Neuronal stem cell (in vitro differentiated cells): ENCODE measurements around the gene ANO3.

ENCODE experiments used
- DNase-seq: peaks from one replicate; pipeline ENCODE4 v3.0.0-alpha.2; 2013; ENCODE audit warnings: low spot score
- H2AFZ ChIP-seq: one replicate; pipeline ENCODE4 v1.6.1; 2013; ENCODE audit warnings: mild to moderate bottlenecking, low read length, inconsistent platforms
- H2AK5ac ChIP-seq: 2 replicates; pipeline ENCODE4 v1.6.1; 2013; ENCODE audit warnings: low read depth, mild to moderate bottlenecking, inconsistent platforms, low read length, moderate library complexity, mixed read lengths
- H2BK120ac ChIP-seq: 2 replicates; pipeline ENCODE4 v1.6.1; 2013; ENCODE audit warnings: low read depth, mild to moderate bottlenecking, inconsistent platforms, low read length, moderate library complexity, mixed read lengths
- H2BK12ac ChIP-seq: one replicate; pipeline ENCODE4 v1.6.1; 2013; ENCODE audit warnings: low read length, inconsistent platforms
- H2BK15ac ChIP-seq: 2 replicates; pipeline ENCODE4 v1.6.1; 2013; ENCODE audit warnings: mild to moderate bottlenecking, low read length, inconsistent platforms, mixed read lengths
- H2BK5ac ChIP-seq: one replicate; pipeline ENCODE4 v1.6.1; 2013; ENCODE audit warnings: inconsistent platforms, mild to moderate bottlenecking, low read length, moderate library complexity
- H3K14ac ChIP-seq: one replicate; pipeline ENCODE4 v1.6.1; 2013; ENCODE audit warnings: low read length, inconsistent platforms
- H3K18ac ChIP-seq: 2 replicates; pipeline ENCODE4 v1.6.1; 2013; ENCODE audit warnings: low read length, inconsistent platforms
- H3K23ac ChIP-seq: 2 replicates; pipeline ENCODE4 v1.6.1; 2013; ENCODE audit warnings: low read depth, mild to moderate bottlenecking, mixed read lengths, low read length, inconsistent platforms; ENCODE audit not compliant: poor library complexity
- H3K27ac ChIP-seq: replicated peaks from 3 replicates; pipeline ENCODE4 v1.5.1; 2013; ENCODE audit warnings: low read length, inconsistent platforms
- H3K27me3 ChIP-seq, 3 experiments: 2 replicates each; pipeline ENCODE4 v1.6.1; 2013; ENCODE audit warnings: low read length in 3 of 3, mild to moderate bottlenecking in 2 of 3, inconsistent platforms in 1 of 3, low read depth in 1 of 3, mixed read lengths in 1 of 3, moderate library complexity in 1 of 3; ENCODE audit not compliant: control insufficient read depth in 3 of 3, insufficient read depth in 3 of 3
- H3K36me3 ChIP-seq, 2 donors: replicated peaks in 1 of 2; 2 replicates each; pipeline ENCODE4 v1.6.1; 2013; ENCODE audit warnings: low read length in 2 of 2; ENCODE audit not compliant: control insufficient read depth in 2 of 2, insufficient read depth in 2 of 2
- H3K4ac ChIP-seq: 2 replicates; pipeline ENCODE4 v1.6.1; 2013; ENCODE audit warnings: inconsistent platforms, mild to moderate bottlenecking, low read length, moderate library complexity
- H3K4me1 ChIP-seq, 2 donors: 1 replicate in 1 of 2; 2 replicates in 1 of 2; pipeline ENCODE4 v1.6.1; 2013; ENCODE audit warnings: low read length in 2 of 2, low read depth in 1 of 2; ENCODE audit not compliant: control insufficient read depth in 2 of 2, insufficient read depth in 1 of 2
- H3K4me2 ChIP-seq: one replicate; pipeline ENCODE4 v1.6.1; 2013; ENCODE audit warnings: mild to moderate bottlenecking, low read length, inconsistent platforms; ENCODE audit not compliant: insufficient read depth, poor library complexity, severe bottlenecking
- H3K4me3 ChIP-seq, 2 donors: 2 replicates each; pipeline ENCODE4 v1.5.1; 2013; ENCODE audit warnings: low read length in 2 of 2, mild to moderate bottlenecking in 2 of 2, inconsistent platforms in 1 of 2, moderate library complexity in 1 of 2
- H3K79me1 ChIP-seq: one replicate; pipeline ENCODE4 v1.6.1; 2013; ENCODE audit warnings: low read depth, mild to moderate bottlenecking, inconsistent platforms, low read length, moderate library complexity
- H3K9ac ChIP-seq: one replicate; pipeline ENCODE4 v1.6.1; 2013; ENCODE audit warnings: mild to moderate bottlenecking, low read depth, low read length, inconsistent platforms; ENCODE audit not compliant: poor library complexity
- H3K9me3 ChIP-seq, 2 donors: replicated peaks in 1 of 2; 2 replicates each; pipeline versions ENCODE3 to v1.6.1; 2013; ENCODE audit warnings: low read length in 2 of 2, mild to moderate bottlenecking in 2 of 2, inconsistent platforms in 1 of 2, low read depth in 1 of 2, mixed read lengths in 1 of 2, moderate library complexity in 1 of 2; ENCODE audit not compliant: control insufficient read depth in 2 of 2, insufficient read depth in 1 of 2
- H4K8ac ChIP-seq: one replicate; pipeline ENCODE4 v1.6.1; 2013; ENCODE audit warnings: low read depth, mild to moderate bottlenecking, inconsistent platforms, low read length, moderate library complexity
- H4K91ac ChIP-seq: one replicate; pipeline ENCODE4 v1.6.1; 2013; ENCODE audit warnings: low read length, low read depth, mild to moderate bottlenecking, inconsistent platforms; ENCODE audit not compliant: poor library complexity
- WGBS, 2 donors: extraction: QIAGEN DNeasy Blood & Tissue Kit; methylation state at CpG; one replicate each; pipeline ENCODE4 v1.1.7; 2013; ENCODE audit warnings: missing lambda C conversion rate in 2 of 2, mixed read lengths in 1 of 2; ENCODE audit not compliant: insufficient read length in 2 of 2, insufficient replicate concordance in 1 of 2; ENCODE audit errors: extremely low coverage in 2 of 2; 5-methylcytosine and 5-hydroxymethylcytosine counted together

The ANO3 gene

GRCh38 chr11:26704249-26704648 is 372.3 kb downstream of the ANO3 start:
- Histone ChIP-seq H3K23ac (no peak overlapping the region), H3K4me3 (no peak overlapping the region), H3K18ac (no peak overlapping the region), H2BK5ac (no peak overlapping the region), H4K8ac (no peak overlapping the region), H3K4me2 (no peak overlapping the region), H3K14ac (no peak overlapping the region), H3K4me1 (no peaks in the 10 kb centered on the region), H2AK5ac (no peak overlapping the region), H2BK120ac (no peak overlapping the region), H3K36me3 (no peaks in the 10 kb centered on the region), H3K27ac (no peak overlapping the region), H2AFZ (no peak overlapping the region), H3K27me3 (no peaks in the 10 kb centered on the region), H2BK15ac (no peak overlapping the region), H3K9ac (no peak overlapping the region), H3K9me3 (no peaks in the 10 kb centered on the region), H4K91ac (no peak overlapping the region), H2BK12ac (no peak overlapping the region), H3K4ac (no peak overlapping the region), H3K79me1 (no peaks in the 10 kb centered on the region)
- no peak for DNase-seq
- WGBS, 2 donors, result no CpG with 5 or more reads among the region's 1 CpG

DNA sequence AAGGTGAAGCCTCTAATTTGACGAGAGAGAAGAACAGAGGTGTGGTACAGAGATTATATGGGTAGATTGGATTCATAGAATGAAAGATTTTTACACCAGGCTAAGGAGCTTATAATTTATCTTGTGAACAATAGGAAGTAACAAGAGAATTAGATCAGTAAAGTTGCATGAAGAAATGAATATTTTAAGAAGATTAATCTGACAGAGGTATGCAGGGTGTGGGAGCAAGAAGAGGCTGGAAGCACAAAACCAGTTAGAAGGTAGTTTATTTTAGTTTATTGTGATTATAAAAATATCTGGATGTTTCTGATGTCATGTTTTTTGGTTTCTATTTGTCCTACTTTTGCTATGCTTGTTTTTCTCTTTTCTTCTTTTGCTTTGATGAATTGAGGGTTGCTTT is 374.3 kb downstream of the ANO3 start:
- H3K9ac ChIP-seq, result no peak overlapping the region
- H2BK120ac ChIP-seq, result no peak overlapping the region
- H3K23ac ChIP-seq, result no peak overlapping the region
- H3K4ac ChIP-seq, result no peak overlapping the region
- no peak overlapping the region for H4K8ac ChIP-seq
- no peaks in the 10 kb centered on the region for H3K27me3 ChIP-seq
- H3K27ac ChIP-seq, result no peak overlapping the region
- H2AFZ ChIP-seq, result no peak overlapping the region
- H2BK5ac ChIP-seq, result no peak overlapping the region
- no peak overlapping the region for H3K4me3 ChIP-seq
- no peak overlapping the region for H3K14ac ChIP-seq
- no peaks in the 10 kb centered on the region for H3K4me1 ChIP-seq
- no peak overlapping the region for H3K4me2 ChIP-seq
- no peaks in the 10 kb centered on the region for H3K9me3 ChIP-seq
- no peak overlapping the region for H2BK12ac ChIP-seq
- no peak overlapping the region for H2AK5ac ChIP-seq
- no peaks in the 10 kb centered on the region for H3K79me1 ChIP-seq
- DNase-seq, result no peak
- no peak overlapping the region for H3K18ac ChIP-seq
- no CpG with 5 or more reads among the region's 1 CpG for WGBS, 2 donors
- no peak overlapping the region for H2BK15ac ChIP-seq
- H4K91ac ChIP-seq, result no peak overlapping the region
- no peaks in the 10 kb centered on the region for H3K36me3 ChIP-seq

DNA sequence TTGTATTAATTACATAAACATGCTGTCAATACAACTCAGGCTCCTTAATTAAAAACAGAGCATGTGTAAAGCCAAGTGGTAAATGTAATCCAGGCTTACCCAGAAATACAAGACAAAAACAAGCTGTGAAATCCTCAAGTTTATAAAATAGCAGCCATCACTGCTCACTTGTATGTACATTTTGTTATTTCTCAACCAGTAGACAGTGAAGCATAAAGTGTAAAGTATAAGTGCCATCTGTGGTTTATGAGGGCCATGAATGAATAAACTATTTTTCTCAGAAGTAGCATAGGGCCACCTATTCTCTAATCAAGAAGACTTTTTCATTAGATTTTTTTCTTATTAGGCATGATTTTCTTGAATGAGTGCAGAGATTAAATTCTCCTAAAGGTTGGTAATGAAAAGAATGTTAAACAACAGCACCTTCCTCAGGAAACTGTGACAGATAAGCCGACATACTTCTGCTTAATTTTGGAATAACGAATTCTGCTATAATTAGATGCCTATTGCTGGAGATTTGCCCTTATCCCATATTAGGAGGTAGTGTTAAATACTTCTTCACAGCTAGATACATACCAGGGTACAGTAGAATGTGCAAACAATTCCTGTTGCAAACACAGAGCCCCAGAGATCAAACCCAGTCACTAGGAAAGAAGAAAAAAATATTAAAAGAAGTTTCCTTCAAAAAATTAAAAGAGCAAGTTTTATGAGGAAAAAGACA is 377.0 kb downstream of the ANO3 start:
- H3K36me3 ChIP-seq, result no peaks in the 10 kb centered on the region
- no peak overlapping the region for H4K8ac ChIP-seq
- H3K79me1 ChIP-seq, result no peaks in the 10 kb centered on the region
- no peak overlapping the region for H3K4me2 ChIP-seq
- no peak overlapping the region for H3K9ac ChIP-seq
- no peak overlapping the region for H3K27ac ChIP-seq
- H3K18ac ChIP-seq, result no peak overlapping the region
- DNase-seq, result no peak
- no peak overlapping the region for H2BK15ac ChIP-seq
- H3K14ac ChIP-seq, result no peak overlapping the region
- H3K9me3 ChIP-seq, result no peaks in the 10 kb centered on the region
- WGBS, 2 donors, result no CpG with 5 or more reads among the region's 2 CpGs
- no peak overlapping the region for H2BK12ac ChIP-seq
- no peak overlapping the region for H2AFZ ChIP-seq
- no peaks in the 10 kb centered on the region for H3K4me1 ChIP-seq
- no peak overlapping the region for H4K91ac ChIP-seq
- H2BK5ac ChIP-seq, result no peak overlapping the region
- no peak overlapping the region for H3K4me3 ChIP-seq
- no peak overlapping the region for H2BK120ac ChIP-seq
- H3K23ac ChIP-seq, result no peak overlapping the region
- H3K27me3 ChIP-seq, result no peaks in the 10 kb centered on the region
- no peak overlapping the region for H3K4ac ChIP-seq
- no peak overlapping the region for H2AK5ac ChIP-seq

DNA sequence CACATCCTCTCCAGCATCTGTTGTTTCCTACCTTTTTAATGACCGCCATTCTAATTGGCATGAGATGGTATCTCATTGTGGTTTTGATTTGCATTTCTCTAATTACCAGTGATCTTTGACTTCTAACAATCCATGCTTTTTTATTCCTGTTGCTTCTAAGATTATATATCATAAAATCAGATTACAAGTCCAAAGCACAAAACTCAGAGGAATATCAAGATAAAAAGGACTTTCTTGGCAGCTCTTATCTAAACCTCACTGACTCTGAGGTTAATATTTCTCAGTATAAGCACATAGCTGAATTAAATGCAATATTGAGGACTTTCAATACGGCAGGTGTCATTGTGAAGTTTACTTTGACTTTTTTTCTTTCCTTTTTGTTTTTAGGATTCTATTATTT is 378.6 kb downstream of the ANO3 start:
- Histone ChIP-seq H3K14ac (no peak overlapping the region), H3K4me2 (no peak overlapping the region), H2AK5ac (no peak overlapping the region), H4K91ac (no peak overlapping the region), H3K18ac (no peak overlapping the region), H2BK120ac (no peak overlapping the region), H3K27me3 (no peaks in the 10 kb centered on the region), H3K36me3 (no peaks in the 10 kb centered on the region), H2BK15ac (no peak overlapping the region), H2AFZ (no peak overlapping the region), H3K9ac (no peak overlapping the region), H2BK5ac (no peak overlapping the region), H3K9me3 (no peaks in the 10 kb centered on the region), H3K4me3 (no peak overlapping the region), H3K4me1 (no peaks in the 10 kb centered on the region), H3K23ac (no peak overlapping the region), H3K79me1 (no peaks in the 10 kb centered on the region), H4K8ac (no peak overlapping the region), H3K4ac (no peak overlapping the region), H3K27ac (no peak overlapping the region), H2BK12ac (no peak overlapping the region)
- no peak for DNase-seq
- WGBS, 2 donors, result no CpG with 5 or more reads among the region's 2 CpGs
